ENCODE results near the gene TMEM185B.

GRCh38 chr2:120203251-120204021 lies 19.8 kb downstream of the TMEM185B start:
- TF ChIP-seq CTCF (IDR thresholded peaks at IDR 0.05; ENCODE audit: low read depth, low read length, poor library complexity, severe bottlenecking) (no peak), EZH2phosphoT487 (IDR thresholded peaks at IDR 0.05; ENCODE audit: borderline replicate concordance, low read length) (no peak)

Measured in DOHH2 (cell line).